COR-L47 (cell line): ENCODE results near the gene CDC7.
"Not testable (repeated sequence)": the region's sequence is repeated elsewhere in the genome, so short reads cannot be mapped to it uniquely, and the experiment has no call there.

ENCODE experiments used
- DNase-seq: peaks from one replicate; lab custom pipeline; 2025; lab: John Stamatoyannopoulos, UW

The CDC7 gene

DNA sequence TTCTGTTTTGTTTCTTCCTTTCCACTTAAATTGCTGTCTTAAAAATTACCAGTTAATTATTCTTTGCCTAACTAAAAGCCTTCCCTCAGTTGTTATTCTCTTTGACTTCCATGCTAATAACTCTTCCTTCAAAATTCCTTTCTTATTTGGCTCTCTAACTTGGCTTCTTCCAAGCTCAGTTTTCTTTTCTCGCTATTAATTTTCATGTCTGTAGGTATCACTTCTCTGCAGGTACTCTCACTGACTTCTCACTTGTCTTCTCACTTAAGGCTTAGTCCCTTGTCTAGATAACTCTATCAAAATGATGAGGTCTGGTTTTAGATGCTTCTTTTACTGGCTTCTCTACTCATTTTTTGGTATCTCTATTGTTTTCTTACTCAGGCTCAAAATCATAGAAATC is 10.1 kb downstream of the CDC7 start:
- DNase-seq, result no peak

DNA sequence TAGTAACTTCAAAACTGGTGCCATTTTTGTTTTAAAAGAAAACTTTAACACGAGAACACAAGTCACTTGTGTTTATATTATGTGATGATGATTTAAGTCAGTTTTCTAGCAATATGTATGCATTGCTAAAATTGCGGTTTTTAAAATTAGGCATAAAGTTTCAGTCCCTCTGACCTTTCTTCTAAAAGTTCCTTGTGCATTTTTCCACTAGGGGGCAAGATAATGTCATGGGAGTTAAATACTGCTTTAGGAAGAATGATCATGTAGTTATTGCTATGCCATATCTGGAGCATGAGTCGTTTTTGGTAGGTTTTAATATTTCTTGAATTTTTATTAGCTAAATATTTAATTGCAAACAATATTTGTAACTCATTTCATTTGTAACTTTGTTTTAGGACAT is 10.7 kb downstream of the CDC7 start:
- peak; percentile 10 for DNase-seq

DNA sequence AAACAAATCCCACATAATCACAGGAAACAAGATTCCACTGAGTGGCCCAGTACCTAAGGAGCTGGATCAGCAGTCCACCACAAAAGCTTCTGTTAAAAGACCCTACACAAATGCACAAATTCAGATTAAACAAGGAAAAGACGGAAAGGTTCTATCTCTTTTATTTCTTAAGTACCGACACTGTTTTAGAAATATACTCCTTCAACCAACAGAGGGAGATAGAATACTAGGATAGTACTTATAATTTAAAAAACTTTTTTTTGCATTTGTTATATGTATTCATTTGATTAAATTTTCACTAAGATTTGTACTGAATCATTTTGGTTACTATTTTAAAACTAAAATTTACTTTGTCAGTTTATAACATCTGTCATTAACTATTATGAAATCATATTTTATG is 12.5 kb downstream of the CDC7 start:
- DNase-seq, result no peak

DNA sequence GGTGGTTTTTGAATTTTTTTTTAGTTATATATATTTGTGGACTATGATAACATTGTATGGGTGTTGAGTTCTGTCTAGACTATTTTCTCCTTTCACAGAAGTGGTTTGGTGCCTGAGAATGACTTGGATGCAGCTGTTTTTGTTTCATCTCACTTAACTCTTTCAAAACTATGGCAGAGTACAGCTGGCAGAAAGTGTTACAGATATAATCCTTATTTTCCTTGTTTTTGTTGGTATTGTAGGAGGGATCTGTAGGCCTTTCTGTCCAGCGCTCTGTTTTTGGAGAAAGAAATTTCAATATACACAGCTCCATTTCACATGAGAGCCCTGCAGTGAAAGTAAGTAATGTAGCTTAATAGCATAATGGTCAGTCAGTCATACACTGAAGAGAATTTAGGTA is 13.1 kb downstream of the CDC7 start:
- no peak for DNase-seq

DNA sequence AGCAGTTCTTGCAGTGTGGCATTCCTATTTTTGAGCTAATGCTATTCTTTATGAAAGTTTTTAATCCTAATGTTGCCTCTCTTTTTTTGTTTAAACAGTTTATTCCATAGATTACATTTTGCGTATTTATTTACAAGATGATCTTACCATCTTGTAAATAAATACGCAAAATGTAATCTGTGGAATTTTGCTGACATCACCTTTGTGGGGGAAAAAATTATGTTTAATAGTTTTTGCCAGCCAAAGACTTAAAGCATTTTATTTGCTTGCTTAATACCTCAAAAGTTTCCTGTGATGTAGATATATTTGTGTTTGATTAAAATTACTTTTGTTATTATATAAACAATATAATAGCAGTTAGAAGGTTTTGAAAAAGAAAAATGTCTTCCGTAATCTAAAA is 15.3 kb downstream of the CDC7 start:
- no peak for DNase-seq

DNA sequence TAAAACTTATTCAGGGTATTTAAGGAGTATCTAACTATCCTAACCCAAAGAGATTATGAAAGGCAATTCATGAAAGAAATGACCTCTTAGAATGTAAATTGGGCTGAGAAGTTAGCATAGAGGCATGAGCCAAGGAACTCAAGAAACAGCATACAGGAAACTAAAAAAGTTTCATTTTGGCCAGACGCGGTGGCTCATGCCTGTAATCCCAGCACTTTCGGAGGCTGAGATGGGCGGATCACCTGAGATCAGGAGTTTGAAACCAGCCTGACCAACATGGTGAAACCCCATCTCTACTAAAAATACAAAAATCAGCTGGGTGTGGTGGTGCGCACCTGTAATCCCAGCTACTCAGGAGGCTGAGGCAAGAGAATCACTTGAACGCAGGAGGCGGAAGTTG is 16.0 kb downstream of the CDC7 start:
- DNase-seq, result not testable (repeated sequence)

DNA sequence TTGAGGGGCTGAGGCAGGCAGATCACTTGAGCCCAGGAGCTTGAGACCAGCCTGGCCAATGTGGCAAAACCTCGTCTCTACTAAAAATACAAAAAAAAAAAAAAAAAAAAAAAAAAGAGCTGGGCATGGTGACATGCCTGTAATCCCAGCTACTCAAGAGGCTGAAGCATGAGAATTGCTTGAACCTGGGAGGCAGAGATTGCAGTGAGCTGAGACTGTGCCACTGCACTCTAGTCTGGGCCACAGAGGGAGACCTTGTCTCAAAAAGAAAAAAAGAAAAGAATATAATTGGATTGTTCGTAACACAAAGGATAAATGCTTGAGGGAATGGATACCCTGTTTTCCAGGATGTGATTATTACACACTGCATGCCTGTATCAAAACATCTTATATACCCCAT is 18.5 kb downstream of the CDC7 start:
- not testable (repeated sequence) for DNase-seq

DNA sequence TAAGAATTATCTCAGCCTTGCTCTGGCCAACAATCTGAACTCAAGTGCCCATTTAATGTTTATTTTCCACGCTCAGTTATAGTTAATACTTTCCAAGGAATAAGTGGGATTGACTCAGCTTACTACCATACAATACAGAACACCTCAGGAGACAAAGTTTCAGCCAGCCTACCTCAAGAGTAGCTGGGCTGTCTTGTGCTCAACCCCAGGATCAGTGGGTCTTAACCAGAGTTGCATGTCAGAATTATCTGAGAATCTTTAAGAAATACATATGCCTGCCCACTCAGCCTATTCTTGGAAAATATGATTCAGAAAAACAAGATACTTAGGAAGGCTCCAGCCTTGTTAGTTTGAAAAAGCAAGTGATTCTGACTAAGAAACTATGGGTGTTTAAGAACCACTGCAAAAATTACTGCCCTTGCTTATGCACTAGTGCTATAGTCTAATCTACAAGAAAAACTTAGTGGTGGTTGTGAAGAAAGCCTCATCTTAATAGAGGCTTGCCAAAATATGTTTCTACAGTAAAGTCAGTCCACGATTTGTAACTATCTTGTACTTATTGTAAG is 20.4 kb downstream of the CDC7 start:
- DNase-seq, result no peak

DNA sequence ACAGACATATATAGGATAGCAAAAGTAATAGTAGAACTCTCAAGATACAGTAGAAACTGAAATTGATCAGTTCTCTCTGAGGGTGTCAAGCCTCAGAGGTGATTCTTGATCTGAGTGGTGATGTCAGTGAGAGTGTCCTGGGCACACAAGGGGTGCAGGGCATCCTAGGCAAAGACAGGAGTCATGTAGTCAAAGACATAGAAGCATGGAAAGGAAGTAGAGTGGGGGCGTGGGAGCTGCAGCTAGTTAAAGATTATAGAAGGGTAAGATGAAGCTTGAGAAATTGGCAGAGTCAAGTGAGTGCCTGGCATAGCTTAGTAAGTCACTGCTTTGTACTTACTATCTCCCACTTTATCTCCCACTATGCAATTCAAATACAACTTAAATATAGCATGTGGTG is 22.8 kb downstream of the CDC7 start:
- no peak for DNase-seq

DNA sequence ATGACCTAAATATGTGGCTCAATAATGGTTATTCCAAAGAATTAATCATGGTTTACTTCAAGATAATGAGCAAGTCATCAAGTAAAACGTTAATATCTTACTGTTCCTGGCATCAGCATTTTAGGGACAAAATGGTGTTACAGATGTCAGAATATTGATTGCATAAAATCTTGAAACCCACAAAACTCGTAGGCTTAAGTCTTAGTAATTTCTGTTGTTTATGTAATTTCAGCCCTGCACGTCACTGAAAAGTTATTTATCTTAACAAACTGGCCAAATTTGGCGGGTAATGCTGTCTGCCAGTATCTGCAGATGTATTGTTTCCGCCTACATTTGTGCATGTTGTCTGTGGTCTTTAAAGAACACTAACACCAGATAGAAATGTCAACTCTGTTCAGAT is 25.8 kb downstream of the CDC7 start:
- no peak for DNase-seq

DNA sequence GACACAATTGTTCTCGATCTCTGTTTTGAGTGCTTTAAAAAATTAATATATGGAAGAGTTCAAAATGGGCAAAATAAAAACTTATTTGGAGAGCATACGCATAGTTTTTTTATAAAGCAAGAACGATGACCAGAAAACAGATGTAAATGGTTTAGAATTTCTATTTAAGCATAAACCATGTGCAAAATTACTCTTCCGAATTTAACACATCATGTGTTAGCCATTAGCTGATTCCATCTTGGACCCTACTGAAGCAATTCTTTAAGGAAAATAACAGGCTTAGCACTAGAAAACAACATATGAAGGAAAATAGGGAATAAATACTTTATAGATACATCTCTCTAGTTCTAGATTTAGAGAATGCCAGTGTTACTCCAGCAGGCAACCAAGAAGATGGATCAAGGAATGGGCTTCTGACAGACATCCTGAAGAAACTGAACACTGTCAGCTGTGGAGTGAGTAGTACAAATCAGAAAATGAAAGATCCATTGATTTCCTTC is 26.7 kb downstream of the CDC7 start:
- no peak for DNase-seq

DNA sequence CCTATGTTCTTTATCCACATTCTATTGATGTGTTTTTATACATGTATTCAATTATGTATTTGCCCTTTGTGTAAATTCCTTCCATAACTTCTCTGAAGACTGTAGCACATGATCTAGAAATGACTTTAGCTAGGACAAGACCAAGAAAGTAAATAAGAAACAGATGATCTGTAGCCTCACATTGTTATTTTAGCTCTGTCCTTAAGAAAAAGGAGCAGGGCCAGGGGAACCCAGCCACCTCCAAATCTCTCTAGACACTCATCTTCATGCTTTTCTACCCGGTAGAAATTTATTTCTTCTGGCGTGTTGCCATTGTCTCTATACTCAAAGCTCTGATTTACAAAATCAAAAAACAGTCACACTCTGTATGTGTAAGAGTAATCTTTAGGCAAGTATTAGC is 27.1 kb downstream of the CDC7 start:
- DNase-seq, result no peak

DNA sequence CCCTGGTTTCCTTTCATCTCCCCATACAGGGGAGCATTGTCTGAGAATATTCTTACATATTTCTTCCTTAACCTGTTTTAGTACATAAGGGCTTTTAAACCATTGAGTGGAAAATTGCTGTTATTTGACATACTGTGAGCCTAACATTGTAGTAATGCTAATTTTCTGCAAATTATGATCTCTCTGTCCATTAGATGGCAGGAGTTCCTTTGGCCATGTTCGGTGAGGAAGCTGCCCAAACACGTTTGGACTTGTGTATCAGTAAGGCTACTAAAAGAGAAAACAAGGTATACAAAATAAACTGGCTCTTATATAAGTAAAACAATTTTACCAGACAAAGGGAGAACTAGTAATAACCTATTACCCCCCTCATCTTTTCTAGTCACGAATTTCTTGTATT is 29.2 kb downstream of the CDC7 start:
- peak; percentile 8 for DNase-seq

DNA sequence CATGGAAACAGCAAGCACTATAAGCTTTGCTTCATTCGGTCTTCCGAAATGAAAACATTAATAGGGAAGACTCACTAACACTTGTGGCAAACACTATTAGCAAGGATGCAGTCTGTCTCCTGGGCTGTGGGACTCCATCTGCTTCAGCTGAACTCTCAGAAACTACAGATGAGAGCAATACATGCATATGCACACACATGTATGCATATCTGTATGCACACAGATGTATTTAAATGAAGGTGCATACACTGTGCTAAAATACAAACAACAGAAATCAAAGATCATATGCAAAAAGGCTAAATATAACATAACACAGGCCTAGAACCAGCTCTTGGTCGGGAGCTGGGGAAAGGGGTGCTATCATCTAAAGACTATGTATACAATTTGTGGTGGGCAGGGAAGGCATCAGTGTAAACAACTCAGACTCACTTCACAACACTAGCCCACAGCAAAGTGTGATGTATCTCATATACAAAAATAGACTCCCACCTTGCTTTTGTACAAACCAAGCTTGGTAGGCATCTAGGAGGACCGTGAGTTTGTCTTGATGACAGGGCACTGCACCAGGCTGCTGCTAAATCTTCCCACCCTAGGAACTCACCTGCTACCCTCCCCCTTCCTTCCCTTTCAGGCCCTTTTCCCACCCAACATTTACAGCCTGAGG is 32.8 kb downstream of the CDC7 start:
- no peak for DNase-seq

DNA sequence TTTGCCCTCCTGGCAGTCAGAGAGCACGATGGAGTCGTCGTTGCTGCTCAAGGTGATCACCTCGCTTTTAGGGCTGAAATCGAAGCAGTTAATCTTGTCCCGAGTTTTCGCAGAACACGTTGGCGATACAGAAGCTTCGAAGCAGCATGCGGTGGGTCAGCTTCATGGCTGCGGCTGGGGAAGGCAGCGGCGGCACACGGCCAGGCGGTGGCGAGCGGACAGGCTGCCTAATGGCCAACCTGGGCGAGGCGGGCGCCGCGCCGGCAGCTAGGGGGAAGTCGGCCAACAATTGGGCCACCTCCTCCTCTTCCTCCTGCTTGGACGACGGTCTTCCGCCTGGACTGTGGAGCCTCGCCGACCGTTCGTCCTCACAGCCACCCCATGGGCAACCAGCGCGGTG is 34.8 kb downstream of the CDC7 start:
- no peak for DNase-seq

DNA sequence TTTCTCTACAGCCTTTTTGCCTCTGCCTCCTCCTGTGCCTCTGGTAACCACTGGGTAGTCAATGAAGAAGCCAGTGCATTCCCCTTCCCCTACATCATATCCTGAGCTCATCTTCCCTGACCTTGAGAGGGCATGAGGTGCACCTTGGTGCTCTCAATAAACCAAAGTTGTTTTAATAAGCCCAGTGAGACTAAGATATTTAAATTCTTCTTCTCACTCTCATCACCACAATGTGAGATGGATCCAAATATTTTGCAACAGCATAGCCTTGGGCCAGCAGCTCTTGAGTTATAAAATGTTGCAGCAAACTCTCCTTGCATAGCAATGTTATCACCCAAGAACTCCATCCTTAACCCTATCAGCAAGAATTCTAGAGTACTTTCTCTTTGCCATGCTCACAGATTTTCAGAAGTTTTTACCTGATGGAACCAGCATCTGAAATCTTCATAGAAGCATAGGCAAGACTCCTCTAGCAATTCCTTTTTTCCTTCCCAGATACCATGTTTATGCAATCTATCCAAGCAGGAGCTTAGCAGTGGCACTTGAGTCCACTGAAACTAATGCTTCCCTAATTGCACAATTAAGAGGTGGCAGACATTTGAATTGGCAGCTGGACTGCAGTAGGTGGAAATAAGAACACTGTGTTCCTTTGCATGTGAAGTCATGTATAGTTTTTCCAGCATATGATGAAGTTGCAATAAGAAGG is 36.8 kb downstream of the CDC7 start:
- DNase-seq, result no peak

DNA sequence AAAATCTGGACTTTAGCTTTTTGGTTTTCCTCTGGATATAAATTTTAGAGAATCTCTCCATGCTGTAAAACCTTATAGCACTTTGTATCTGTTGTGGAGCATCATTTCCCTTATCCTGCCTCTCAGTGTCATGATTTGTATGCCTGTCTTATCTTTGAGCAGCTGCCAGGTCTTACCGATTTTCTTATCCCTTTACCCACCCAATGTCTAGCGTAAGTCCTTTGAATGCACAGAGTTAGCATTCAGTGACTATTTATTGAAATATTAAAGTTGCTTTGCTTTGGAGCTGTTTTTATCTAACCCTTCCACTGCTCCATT is 37.3 kb downstream of the CDC7 start:
- no peak for DNase-seq

DNA sequence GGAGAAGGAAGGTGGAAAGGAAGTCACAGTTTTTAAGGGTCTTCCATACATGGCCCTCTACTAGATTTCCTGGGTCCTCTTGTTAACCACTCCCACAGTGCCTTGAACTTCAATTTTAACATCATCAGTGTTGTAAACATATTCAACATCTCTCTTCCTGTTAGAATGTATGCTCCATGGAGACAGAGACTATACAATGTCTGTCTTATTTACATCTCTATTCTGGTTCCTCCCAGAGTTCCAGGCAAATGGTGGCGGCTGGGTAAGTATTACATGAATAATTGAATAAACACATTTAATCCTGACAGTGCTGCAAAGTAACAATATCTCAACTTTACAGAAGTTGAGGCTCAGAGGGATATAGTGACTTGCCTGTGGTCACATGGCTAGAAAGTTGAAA is 40.3 kb downstream of the CDC7 start:
- DNase-seq, result no peak

DNA sequence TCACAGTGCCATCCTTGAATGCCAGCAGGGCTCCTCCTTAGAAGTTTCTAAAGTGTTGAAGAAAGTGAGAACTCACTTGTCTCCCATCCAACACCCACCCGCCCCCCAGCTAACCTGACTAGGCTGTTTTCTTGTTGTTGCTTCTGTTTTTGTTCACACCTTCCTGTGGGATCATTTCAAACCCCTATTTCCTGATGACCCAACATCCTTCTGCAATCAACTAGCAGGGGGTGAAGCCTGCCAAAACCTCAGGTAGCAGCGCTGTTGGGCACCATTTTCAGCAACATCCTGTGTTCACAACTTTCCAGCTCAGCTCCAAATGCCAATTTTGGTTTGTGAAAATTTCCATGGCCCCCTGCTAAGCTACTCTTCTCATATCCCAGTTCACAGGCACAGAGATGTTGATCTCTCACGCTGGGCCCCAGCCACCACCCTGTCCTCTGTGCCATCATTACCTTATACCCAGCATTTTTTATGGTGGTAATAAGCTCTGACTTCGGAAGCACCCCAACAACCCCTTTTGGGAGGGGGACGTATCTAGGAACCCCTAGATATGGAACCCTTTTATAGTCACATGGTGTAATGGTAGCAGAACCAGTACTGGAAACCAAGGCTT is 41.4 kb downstream of the CDC7 start:
- DNase-seq, result no peak

DNA sequence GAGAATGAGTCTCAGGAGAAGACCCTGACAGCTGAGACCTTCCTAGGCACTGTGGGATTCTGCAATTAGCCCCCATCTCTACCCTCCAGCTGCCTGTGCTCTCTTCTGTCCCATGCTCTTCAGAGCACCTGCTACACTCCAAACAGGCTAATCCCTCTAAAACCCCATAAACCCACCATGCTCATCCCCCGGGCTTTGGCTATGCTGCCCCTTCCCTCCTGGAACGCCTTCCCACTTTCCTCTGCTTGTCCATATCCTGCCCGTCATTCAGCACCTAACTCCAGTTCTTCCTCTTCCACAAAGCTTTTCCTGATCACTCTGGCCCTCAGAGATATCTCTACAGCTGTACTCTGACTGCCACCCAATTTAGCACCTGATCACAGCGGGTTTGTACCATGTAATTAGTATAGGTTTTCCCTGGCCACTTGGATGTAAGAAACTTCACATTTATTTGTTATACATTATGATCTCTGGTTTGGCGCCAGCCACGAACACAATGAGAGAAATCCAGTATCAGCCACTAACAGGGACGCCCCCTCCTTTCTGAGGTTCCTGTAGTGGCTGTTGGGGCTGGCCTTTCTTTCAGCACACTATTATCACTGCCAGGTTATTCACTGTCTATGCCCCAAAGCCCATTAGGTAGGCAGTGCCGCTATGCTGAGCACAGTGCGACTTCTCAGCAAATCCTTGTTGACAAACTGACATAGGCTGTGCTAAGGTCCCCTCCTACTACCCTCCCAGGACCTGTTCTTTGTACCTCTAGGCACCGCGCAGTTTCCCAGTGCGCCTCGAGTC is 45.1 kb downstream of the CDC7 start:
- DNase-seq, result peak; percentile 26

DNA sequence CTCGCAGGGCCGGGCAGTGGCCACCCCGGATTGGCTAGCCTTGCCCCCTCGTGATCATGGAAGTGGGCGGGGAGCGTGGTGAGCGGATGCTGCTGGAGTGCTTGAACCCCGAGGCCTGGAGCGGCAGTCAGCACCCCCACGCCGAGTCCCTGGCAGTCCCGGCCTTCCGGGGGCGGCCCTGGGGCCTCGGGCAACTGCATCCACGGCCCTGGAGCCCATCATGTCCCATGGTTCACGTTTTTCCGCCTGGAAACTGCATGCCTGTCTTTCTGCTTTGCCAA is 45.6 kb downstream of the CDC7 start:
- no peak for DNase-seq

DNA sequence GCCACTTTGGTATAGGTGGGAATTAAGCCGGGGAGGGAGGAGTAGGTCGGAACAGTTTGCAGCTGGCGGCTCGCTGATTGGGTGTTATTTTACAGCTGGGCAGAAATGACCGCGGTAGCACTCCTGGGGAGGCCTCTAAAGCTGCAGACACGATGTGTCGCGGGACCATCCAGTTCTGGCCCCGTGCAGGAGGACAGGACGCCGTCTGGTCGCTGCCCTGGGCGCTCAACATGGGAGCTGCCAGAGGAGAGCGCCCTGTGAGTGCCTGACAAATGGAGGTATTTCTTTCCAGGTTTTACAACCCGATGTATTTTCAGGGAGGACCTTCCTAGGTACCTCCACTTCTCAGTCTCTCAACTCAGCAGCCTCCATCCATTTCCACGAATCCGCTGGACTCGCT is 46.2 kb downstream of the CDC7 start:
- DNase-seq, result no peak
